GM15510 (cell line): Measurements from ENCODE around the gene DAAM2.

Source experiments
- POLR2A ChIP-seq: IDR thresholded peaks from 3 replicates; pipeline ENCODE4 v1.6.1; 2011; ENCODE audit warnings: borderline replicate concordance; ENCODE audit not compliant: insufficient read length; ENCODE audit errors: extremely low read depth

DAAM2 gene

DNA sequence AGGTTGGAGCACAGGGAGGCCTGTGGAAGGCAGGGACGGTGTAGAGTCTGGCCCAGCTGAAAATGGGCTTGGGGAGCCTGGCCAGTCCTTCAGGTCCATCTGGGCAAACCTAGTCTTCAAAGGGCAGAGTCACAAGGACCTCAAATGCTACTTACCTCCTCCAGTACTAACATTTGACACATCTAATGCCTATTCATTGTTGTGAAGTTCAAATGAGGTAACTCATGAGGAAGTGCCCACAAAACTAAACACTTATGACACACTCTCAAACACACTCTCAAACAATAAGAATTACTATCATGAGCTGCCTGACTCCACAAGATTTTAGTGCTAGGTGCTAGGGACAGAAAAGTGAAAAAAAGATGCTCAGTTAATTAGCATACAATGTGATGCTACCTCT is 27.1 kb downstream of the DAAM2 start:
- no peak for TF ChIP-seq POLR2A

GRCh38 chr6:39819676-39820075 is 27.5 kb downstream of the DAAM2 start:
- TF ChIP-seq POLR2A: no peak

DNA sequence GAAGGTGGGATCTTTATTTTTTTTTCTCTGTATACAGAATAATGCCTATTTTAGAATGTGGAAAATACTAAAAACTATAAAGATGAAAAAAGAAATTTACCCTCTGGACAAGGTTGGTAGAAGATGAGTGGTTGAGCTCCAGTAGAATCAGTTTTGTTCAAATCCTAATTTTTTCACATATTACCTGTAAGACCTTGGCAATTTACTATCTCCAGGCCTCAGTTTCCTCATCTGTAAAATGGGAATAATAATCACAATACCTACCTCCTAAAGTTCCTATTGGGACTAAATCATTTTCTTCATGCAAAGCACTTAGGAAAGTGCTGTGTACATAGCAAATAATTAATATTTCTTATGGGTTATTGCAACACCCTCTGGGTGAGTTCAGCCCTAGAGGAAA is 28.4 kb downstream of the DAAM2 start:
- no peak for TF ChIP-seq POLR2A

DNA sequence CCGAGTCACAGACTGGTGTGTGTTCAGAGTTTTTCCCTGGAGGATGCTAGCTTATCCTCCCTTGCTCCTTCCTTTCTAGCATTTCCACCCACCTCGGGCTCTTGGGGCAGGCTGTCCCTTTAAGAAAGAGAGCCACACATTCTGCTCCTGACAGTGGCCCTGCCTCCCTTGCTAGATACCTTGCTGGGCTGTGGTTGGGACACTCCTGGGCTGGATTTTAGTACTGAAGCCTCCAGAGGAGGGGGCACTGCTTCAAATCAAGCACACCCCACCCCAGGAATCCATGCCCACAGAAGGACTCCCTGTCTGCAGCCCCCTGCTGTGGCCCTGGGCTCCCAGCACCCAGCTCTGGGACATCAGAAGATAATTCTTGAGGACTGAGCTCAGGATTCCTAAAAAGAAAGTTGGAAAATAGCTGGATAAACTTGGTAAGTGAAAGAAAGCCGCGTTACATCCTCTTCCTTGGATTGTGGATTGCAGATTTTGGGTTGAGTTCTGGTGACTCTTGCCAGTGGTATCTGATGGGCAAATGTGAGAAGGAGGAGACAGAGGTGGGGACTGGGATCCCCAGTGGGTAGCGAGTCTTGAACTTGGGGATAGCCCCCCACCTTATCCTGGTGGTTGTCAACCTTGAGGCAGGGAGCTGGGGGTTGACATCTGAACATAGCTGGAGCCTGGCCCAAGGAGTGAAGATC is 29.0 kb downstream of the DAAM2 start:
- no peak for TF ChIP-seq POLR2A

GRCh38 chr6:39821742-39822532 is 29.8 kb downstream of the DAAM2 start:
- TF ChIP-seq POLR2A: no peak

GRCh38 chr6:39822846-39823815 is 31.0 kb downstream of the DAAM2 start:
- TF ChIP-seq POLR2A: no peak

- no peak for TF ChIP-seq POLR2A
These were observed 32.1 kb downstream of the DAAM2 start for GRCh38 chr6:39824030-39824926.

- TF ChIP-seq POLR2A: no peak
These were observed 37.2 kb downstream of the DAAM2 start for GRCh38 chr6:39829331-39829730.

DNA sequence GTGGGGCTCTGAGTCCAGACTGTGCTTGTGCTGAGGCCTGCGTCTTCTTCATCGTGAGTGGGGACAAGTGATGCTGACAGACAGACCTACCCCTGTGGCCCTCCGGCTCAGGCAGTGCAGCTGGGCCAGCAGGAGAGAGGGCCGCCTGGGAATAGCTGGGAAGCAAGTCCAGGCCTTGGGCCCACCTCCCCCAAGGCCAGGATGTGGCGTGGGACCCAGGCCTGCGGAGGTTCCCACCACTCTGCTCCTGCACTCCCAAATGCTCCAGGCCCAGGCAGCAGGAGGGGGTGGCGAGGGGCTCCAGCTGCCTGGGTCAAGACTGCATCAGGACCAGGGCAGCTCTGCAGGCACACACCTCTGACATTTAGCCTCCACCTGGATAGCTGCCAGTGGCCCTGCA is 38.3 kb downstream of the DAAM2 start:
- TF ChIP-seq POLR2A: no peak

DNA sequence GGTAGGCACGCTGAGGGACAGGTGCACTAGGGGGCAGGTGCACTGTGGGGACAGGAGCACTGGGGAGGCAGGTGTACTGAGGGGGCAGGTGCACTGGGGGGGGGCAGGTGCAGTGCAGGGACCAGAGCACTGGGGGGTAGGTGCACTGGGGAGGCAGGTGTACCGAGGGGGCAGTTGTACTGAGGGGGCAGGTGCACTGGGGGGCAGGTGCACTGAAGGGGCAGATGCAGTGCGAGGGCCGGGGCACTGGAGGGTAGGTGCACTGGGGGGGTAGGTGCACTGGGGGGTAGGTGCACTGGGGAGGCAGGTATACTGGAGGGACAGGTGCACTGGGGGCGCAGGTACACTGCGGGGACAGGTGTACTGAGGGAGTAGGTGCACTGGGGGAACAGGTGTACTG is 39.5 kb downstream of the DAAM2 start:
- no peak for TF ChIP-seq POLR2A

DNA sequence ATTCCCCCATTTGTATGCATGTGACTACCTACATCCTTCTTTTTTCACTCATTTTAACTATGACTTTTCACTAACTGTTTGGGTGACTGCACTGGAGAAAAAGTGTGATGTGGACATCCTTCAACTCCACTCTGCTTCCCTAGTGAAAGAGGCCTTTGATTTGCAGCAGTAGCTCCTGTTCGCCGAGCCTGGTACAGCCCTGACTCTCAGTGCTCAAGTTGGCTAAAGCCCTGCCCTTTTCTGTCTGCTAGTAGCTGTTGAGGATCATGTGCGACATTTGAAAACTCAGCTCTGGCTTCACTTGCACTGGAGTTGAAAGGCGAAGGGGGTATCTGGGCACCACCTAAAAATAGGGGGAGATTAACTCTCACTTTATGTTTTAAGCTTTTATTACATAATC is 42.1 kb downstream of the DAAM2 start:
- TF ChIP-seq POLR2A: no peak

- no peak for TF ChIP-seq POLR2A
These were observed 42.7 kb downstream of the DAAM2 start for GRCh38 chr6:39834866-39835265.

GRCh38 chr6:39835821-39836295 is 43.7 kb downstream of the DAAM2 start:
- TF ChIP-seq POLR2A: no peak

- TF ChIP-seq POLR2A: no peak
These were observed 44.4 kb downstream of the DAAM2 start for GRCh38 chr6:39836606-39837005.
